H9 (cell line): Measurements from ENCODE around the gene CACNB4. TPM values are rescaled to one million over a fixed set of nuclear protein-coding genes. Genes with fewer than 3 reads are reported as not detected.

ENCODE experiments used
- DNase-seq: peaks from one replicate; pipeline ENCODE4 v3.0.0-alpha.2; 2017
- H2AFZ ChIP-seq: one replicate; pipeline ENCODE4 v1.6.1; 2013; ENCODE audit warnings: mild to moderate bottlenecking, low read length, control low read depth, moderate library complexity
- H2AK5ac ChIP-seq: 2 replicates; pipeline ENCODE4 v1.6.1; 2013; ENCODE audit warnings: low read length, control low read depth, mixed read lengths; ENCODE audit not compliant: insufficient read length
- H2BK120ac ChIP-seq: one replicate; pipeline ENCODE4 v1.6.1; 2013; ENCODE audit warnings: low read depth, mild to moderate bottlenecking, low read length, control low read depth, inconsistent platforms; ENCODE audit not compliant: poor library complexity, severe bottlenecking
- H2BK12ac ChIP-seq: 2 replicates; pipeline ENCODE4 v1.6.1; 2013; ENCODE audit warnings: low read length, control low read depth, mixed read lengths, low read depth; ENCODE audit not compliant: insufficient read length
- H2BK15ac ChIP-seq: 2 replicates; pipeline ENCODE4 v1.6.1; 2013; ENCODE audit warnings: low read depth, low read length, control low read depth
- H2BK20ac ChIP-seq: one replicate; pipeline ENCODE4 v1.6.1; 2013; ENCODE audit warnings: low read depth, mild to moderate bottlenecking, low read length, control low read depth, inconsistent platforms; ENCODE audit not compliant: poor library complexity, severe bottlenecking
- H2BK5ac ChIP-seq: 2 replicates; pipeline ENCODE4 v1.6.1; 2013; ENCODE audit warnings: low read length, control low read depth, mixed read lengths; ENCODE audit not compliant: insufficient read length
- H3K14ac ChIP-seq: 2 replicates; pipeline ENCODE4 v1.6.1; 2013; ENCODE audit warnings: low read length, control low read depth; ENCODE audit not compliant: insufficient read depth
- H3K18ac ChIP-seq: 2 replicates; pipeline ENCODE4 v1.6.1; 2013; ENCODE audit warnings: low read depth, mild to moderate bottlenecking, mixed read lengths, low read length, control low read depth; ENCODE audit not compliant: insufficient read length
- H3K23ac ChIP-seq: 2 replicates; pipeline ENCODE4 v1.6.1; 2013; ENCODE audit warnings: low read length, control low read depth, mixed read lengths, low read depth; ENCODE audit not compliant: insufficient read length
- H3K23me2 ChIP-seq: 2 replicates; pipeline ENCODE4 v1.6.1; 2013; ENCODE audit warnings: low read depth, mild to moderate bottlenecking, mixed read lengths, low read length, control low read depth; ENCODE audit not compliant: insufficient read length, poor library complexity, severe bottlenecking
- H3K27ac ChIP-seq: 2 replicates; pipeline ENCODE4 v1.5.1; 2013; ENCODE audit warnings: low read length, control low read depth, mixed read lengths, low read depth; ENCODE audit not compliant: insufficient read length
- H3K27me3 ChIP-seq: 2 replicates; pipeline ENCODE4 v1.6.1; 2013; ENCODE audit warnings: low read length, control low read depth, inconsistent platforms; ENCODE audit not compliant: insufficient read depth
- H3K4ac ChIP-seq: 2 replicates; pipeline ENCODE4 v1.6.1; 2013; ENCODE audit warnings: low read depth, mild to moderate bottlenecking, control low read depth, inconsistent platforms, low read length, moderate library complexity
- H3K4me1 ChIP-seq: 2 replicates; pipeline ENCODE4 v1.6.1; 2013; ENCODE audit warnings: low read length, control low read depth, inconsistent platforms; ENCODE audit not compliant: insufficient read depth
- H3K4me2 ChIP-seq: 2 replicates; pipeline ENCODE4 v1.6.1; 2013; ENCODE audit warnings: low read length, control low read depth, mixed read lengths; ENCODE audit not compliant: insufficient read length, insufficient read depth
- H3K56ac ChIP-seq: 2 replicates; pipeline ENCODE4 v1.6.1; 2013; ENCODE audit warnings: low read depth, mild to moderate bottlenecking, mixed read lengths, low read length, control low read depth; ENCODE audit not compliant: insufficient read length
- H3K79me1 ChIP-seq: 2 replicates; pipeline ENCODE4 v1.6.1; 2013; ENCODE audit warnings: low read depth, mild to moderate bottlenecking, moderate library complexity, low read length, control low read depth, inconsistent platforms; ENCODE audit not compliant: insufficient read depth, poor library complexity, severe bottlenecking
- H3K79me2 ChIP-seq: 2 replicates; pipeline ENCODE4 v1.6.1; 2013; ENCODE audit warnings: low read length, control low read depth, inconsistent platforms; ENCODE audit not compliant: insufficient read depth
- H3K9ac ChIP-seq: 2 replicates; pipeline ENCODE4 v1.6.1; 2013; ENCODE audit warnings: low read length, control low read depth, mixed read lengths; ENCODE audit not compliant: insufficient read length; ENCODE audit errors: extremely low read depth
- H3K9me3 ChIP-seq: one replicate; pipeline ENCODE4 v1.6.1; 2013; ENCODE audit warnings: low read depth, low read length, inconsistent platforms; ENCODE audit not compliant: control insufficient read depth
- H3T11ph ChIP-seq: one replicate; pipeline ENCODE4 v1.6.1; 2013; ENCODE audit warnings: mild to moderate bottlenecking, low read length, control low read depth, inconsistent platforms
- H4K20me1 ChIP-seq: one replicate; pipeline ENCODE4 v1.6.1; 2013; ENCODE audit not compliant: control insufficient read depth, insufficient read length, insufficient read depth
- H4K5ac ChIP-seq: 2 replicates; pipeline ENCODE4 v1.6.1; 2013; ENCODE audit warnings: low read depth, mild to moderate bottlenecking, mixed read lengths, low read length, control low read depth; ENCODE audit not compliant: insufficient read length
- H4K8ac ChIP-seq: replicated peaks from 2 replicates; pipeline ENCODE4 v1.6.1; 2013; ENCODE audit warnings: low read length, control low read depth, mixed read lengths, low read depth; ENCODE audit not compliant: insufficient read length
- H4K91ac ChIP-seq: 2 replicates; pipeline ENCODE4 v1.6.1; 2013; ENCODE audit warnings: low read depth, mild to moderate bottlenecking, moderate library complexity, mixed read lengths, low read length, control low read depth; ENCODE audit not compliant: insufficient read length
- H3K27ac Mint-ChIP-seq, 3 experiments: 2 replicates in 2 of 3; 3 replicates in 1 of 3; pipeline ENCODE4 v1.8.0; 2020 to 2021; ENCODE audit warnings: mixed read lengths in 3 of 3, mild to moderate bottlenecking in 1 of 3, moderate library complexity in 1 of 3
- H3K27me3 Mint-ChIP-seq: 2 replicates; pipeline ENCODE4 v1.8.0; 2021; ENCODE audit warnings: low read depth, mild to moderate bottlenecking, moderate library complexity, mixed read lengths
- H3K36me3 Mint-ChIP-seq, 3 experiments: 2 replicates in 2 of 3; 3 replicates in 1 of 3; pipeline ENCODE4 v1.8.0; 2020 to 2021; ENCODE audit warnings: low read depth in 3 of 3, mixed read lengths in 3 of 3; ENCODE audit not compliant: insufficient read depth in 1 of 3
- H3K4me1 Mint-ChIP-seq, 2 experiments: 2 replicates each; pipeline ENCODE4 v1.8.0; 2020; ENCODE audit warnings: mixed read lengths in 2 of 2
- H3K4me3 Mint-ChIP-seq, 2 experiments: 2 replicates in 1 of 2; 3 replicates in 1 of 2; pipeline ENCODE4 v1.8.0; 2020 to 2021; ENCODE audit warnings: mild to moderate bottlenecking in 2 of 2, mixed read lengths in 2 of 2, moderate library complexity in 1 of 2
- H3K9me3 Mint-ChIP-seq, 2 experiments: 2 replicates in 1 of 2; 3 replicates in 1 of 2; pipeline ENCODE4 v1.8.0; 2020; ENCODE audit warnings: mild to moderate bottlenecking in 2 of 2, mixed read lengths in 2 of 2, moderate library complexity in 1 of 2
- CTCF ChIP-seq: fragments of 200-600 bp; sonication (generic); conservative IDR thresholded peaks from 3 replicates; pipeline ENCODE4 v1.8.0; 2021; ENCODE audit warnings: antibody characterized with exemption, mild to moderate bottlenecking
- WGBS: extraction: QIAGEN DNeasy Blood & Tissue Kit; methylation state at CpG from one replicate; pipeline ENCODE4 v1.1.7; 2013; ENCODE audit warnings: missing lambda C conversion rate, low lambda C conversion rate, mixed read lengths; ENCODE audit not compliant: insufficient read length; ENCODE audit errors: extremely low coverage; 5-methylcytosine and 5-hydroxymethylcytosine counted together
- total RNA-seq: library from RNA; stranded (reverse); gene quantifications from 2 replicates; pipeline ENCODE4 v1.2.1, GENCODE V29; 2021

The CACNB4 gene
- total RNA-seq, 1 experiment from 2014 or later = 1.4 TPM

GRCh38 chr2:151975460-151976414 lies 123.1 kb downstream of the CACNB4 start:
- TF ChIP-seq CTCF = no peak
- Histone ChIP-seq H2BK5ac (no peak overlapping the region), H3K27me3 (no peaks in the 10 kb centered on the region), H3K56ac (no peak overlapping the region), H2AK5ac (no peak overlapping the region), H3K9ac (no peak overlapping the region), H4K8ac (no peak overlapping the region), H3K23me2 (no peaks in the 10 kb centered on the region), H3K4ac (no peak overlapping the region), H4K20me1 (no peaks in the 10 kb centered on the region), H4K91ac (no peak overlapping the region), H3T11ph (no peak overlapping the region), H3K79me2 (no peaks in the 10 kb centered on the region), H4K5ac (no peak overlapping the region), H2BK15ac (no peak overlapping the region), H3K23ac (no peak overlapping the region), H3K27ac (no peak overlapping the region), H2BK120ac (no peak overlapping the region), H3K9me3 (no peaks in the 10 kb centered on the region), H3K4me1 (no peaks in the 10 kb centered on the region; the same call in 1 of the 2 replicates), H3K79me1 (no peaks in the 10 kb centered on the region), H3K14ac (no peak overlapping the region), H2BK20ac (no peak overlapping the region), H2BK12ac (no peak overlapping the region), H3K4me2 (no peak overlapping the region), H2AFZ (no peak overlapping the region), H3K18ac (no peak overlapping the region)
- Mint-ChIP-seq H3K9me3 (peaks cover 0 to 3% of the 10 kb centered on the region in 2 experiments; a peak in 1 of 5 replicates), H3K27me3 (no peaks in the 10 kb centered on the region; the same call in none of the 2 replicates), H3K4me1 (peaks cover 17 to 19% of the 10 kb centered on the region in 2 experiments), H3K27ac (no peak overlapping the region), H3K36me3 (no peaks in the 10 kb centered on the region; a peak in 1 of 7 replicates), H3K4me3 (no peak overlapping the region)
- no peak for DNase-seq
- no CpG with 5 or more reads among the region's 15 CpGs for WGBS
